Pancreas (tissue), 10 donors: Measurements from ENCODE around the gene PPARA. TPM values are rescaled to one million over a fixed set of nuclear protein-coding genes. Genes with fewer than 3 reads are reported as not detected.

Source experiments
- ATAC-seq, 4 donors: fragments of 200-7000 bp; cut with Tn5 transposase; one replicate each; pipeline versions ENCODE4 v1.8.0 to v1.9.1; 2020; ENCODE audit warnings: mild to moderate bottlenecking in 4 of 4, moderate library complexity in 4 of 4
- DNase-seq, 6 donors: peaks; one replicate each; pipeline ENCODE4 v3.0.0-alpha.2; 2020
- FAIRE-seq: peaks from 2 replicates; lab custom pipeline; 2012; peaks lifted over from hg19 to GRCh38; lab: Jason Lieb, UNC
- H3K27ac ChIP-seq, 4 donors: fragments of 200-600 bp; sonication (generic); 1 replicate in 3 of 4; 2 replicates in 1 of 4; pipeline versions ENCODE4 v1.5.0 to v1.8.0; 2020
- H3K27me3 ChIP-seq, 4 donors: fragments of 200-600 bp; one replicate each; pipeline ENCODE4 v1.8.0; 2021
- H3K36me3 ChIP-seq, 3 donors: fragments of 200-600 bp; sonication (generic) in 1 of 3; one replicate each; pipeline versions ENCODE4 v1.5.0 to v1.8.0; 2020 to 2021
- H3K4me1 ChIP-seq, 3 donors: fragments of 200-600 bp; one replicate each; pipeline ENCODE4 v1.8.0; 2021
- H3K4me3 ChIP-seq, 4 donors: fragments of 200-600 bp; sonication (generic) in 2 of 4; one replicate each; pipeline versions ENCODE4 v1.5.0 to v1.8.0; 2020 to 2021
- H3K9me3 ChIP-seq, 4 donors: fragments of 200-600 bp; one replicate each; pipeline ENCODE4 v1.8.0; 2021
- WGBS, 2 donors: extraction: QIAGEN DNeasy Blood & Tissue Kit; methylation state at CpG; one replicate each; pipeline ENCODE4 v1.1.7; 2013; 5-methylcytosine and 5-hydroxymethylcytosine counted together
- intact Hi-C, 3 donors: fragments of 100-400 bp; cut with DNase I; formaldehyde crosslinking; loops; one replicate each; pipeline versions ENCODE4 v1.11.1 to v1.14.2; 2022
- polyA plus RNA-seq, 2 donors: library from polyadenylated mRNA; stranded (reverse); fragments of 200-250 nt; gene quantifications; one replicate each; pipeline ENCODE4 v1.2.3, GENCODE V29; 2013
- total RNA-seq, 6 donors: library from RNA; stranded (reverse); fragmentation: NEBNext Ultra II Directional in 4 of 6; extraction: Animal tissue kit (Norgen Biotek cat#: 25700) in 4 of 6; gene quantifications; one replicate each; pipeline versions ENCODE4 v1.2.1 to v1.2.4, GENCODE V29; 2021 to 2023
- TF ChIP-seq, protein P1 (sequence below), 4 donors: fragments of 200-600 bp; sonication (generic) in 3 of 4; IDR thresholded peaks; one replicate each; pipeline versions ENCODE4 v1.5.0 to v1.8.0; 2021; ENCODE audit warnings: antibody characterized with exemption in 4 of 4
- donor health status: healthy with polysubstance abuse.
- donor health status: DM: no; HTN: no; CAD: no; lungs with moderate emphysema.
- donor health status: DM: no; HTN: no; CAD: no.
- donor health status: control.
- donor health status: control.
- donor health status: Bipolar disorder and iron deficiency.
- donor health status: DM: yes; HTN: yes; CAD: no.
- donor health status: DM: no; HTN: no; CAD: no.
- donor health status: DM: no; HTN: no; CAD: no.
- donor health status: DM: yes; HTN: yes; CAD: no.

PPARA gene
- total and polyA plus RNA-seq, 8 donors, result 4.1 to 24.5 (median 14.7) TPM

DNA sequence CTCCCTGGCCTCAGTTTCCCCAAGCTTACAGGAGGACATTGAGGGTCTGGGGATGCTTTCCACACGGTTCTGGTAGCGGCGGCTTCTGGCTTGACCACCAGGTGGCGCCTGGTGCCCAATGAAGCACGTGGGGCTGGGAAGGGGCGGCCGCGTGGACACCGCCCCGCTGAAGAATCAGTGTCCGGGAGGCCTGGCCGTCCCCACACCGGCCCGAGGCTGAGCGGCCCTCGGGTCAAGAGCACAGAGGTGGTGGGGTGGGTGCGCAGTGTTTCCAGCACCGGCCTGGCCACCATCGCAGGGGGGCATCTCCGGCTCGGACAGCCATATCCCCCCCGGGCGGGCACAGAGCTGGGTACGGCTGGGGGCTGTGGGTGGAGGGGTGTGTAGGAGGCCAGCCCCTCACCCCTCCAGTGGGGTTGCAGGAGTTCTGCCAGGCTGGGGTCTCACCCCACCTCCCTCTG is 27.8 kb upstream of the PPARA start:
- no peak for FAIRE-seq
- H3K4me1 ChIP-seq, result no peaks in the 10 kb centered on the region
- H3K27ac ChIP-seq, result no peak overlapping the region
- 9 to 22% methylated on average over 18 to 24 of the region's 24 CpGs for WGBS, 2 donors
- peak in 5 of 6 donors; percentile 54 to 93 (median 83) for DNase-seq
- H3K36me3 ChIP-seq, result no peaks in the 10 kb centered on the region
- ATAC-seq, result peak; percentile 47 to 80 (median 74)
- H3K4me3 ChIP-seq, result no peak overlapping the region
- H3K27me3 ChIP-seq, result no peaks in the 10 kb centered on the region
- intact Hi-C loops, result loop anchor here (1.0 to 5.0 kb wide), 3 partner anchors 190 to 192 kb away; no protein-coding TSS in a partner anchor
- TF ChIP-seq, protein P1, sequence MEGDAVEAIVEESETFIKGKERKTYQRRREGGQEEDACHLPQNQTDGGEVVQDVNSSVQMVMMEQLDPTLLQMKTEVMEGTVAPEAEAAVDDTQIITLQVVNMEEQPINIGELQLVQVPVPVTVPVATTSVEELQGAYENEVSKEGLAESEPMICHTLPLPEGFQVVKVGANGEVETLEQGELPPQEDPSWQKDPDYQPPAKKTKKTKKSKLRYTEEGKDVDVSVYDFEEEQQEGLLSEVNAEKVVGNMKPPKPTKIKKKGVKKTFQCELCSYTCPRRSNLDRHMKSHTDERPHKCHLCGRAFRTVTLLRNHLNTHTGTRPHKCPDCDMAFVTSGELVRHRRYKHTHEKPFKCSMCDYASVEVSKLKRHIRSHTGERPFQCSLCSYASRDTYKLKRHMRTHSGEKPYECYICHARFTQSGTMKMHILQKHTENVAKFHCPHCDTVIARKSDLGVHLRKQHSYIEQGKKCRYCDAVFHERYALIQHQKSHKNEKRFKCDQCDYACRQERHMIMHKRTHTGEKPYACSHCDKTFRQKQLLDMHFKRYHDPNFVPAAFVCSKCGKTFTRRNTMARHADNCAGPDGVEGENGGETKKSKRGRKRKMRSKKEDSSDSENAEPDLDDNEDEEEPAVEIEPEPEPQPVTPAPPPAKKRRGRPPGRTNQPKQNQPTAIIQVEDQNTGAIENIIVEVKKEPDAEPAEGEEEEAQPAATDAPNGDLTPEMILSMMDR (IDR thresholded peaks at IDR 0.05), result peak; percentile 86 to 95 (median 90)
- no peaks in the 10 kb centered on the region for H3K9me3 ChIP-seq

DNA sequence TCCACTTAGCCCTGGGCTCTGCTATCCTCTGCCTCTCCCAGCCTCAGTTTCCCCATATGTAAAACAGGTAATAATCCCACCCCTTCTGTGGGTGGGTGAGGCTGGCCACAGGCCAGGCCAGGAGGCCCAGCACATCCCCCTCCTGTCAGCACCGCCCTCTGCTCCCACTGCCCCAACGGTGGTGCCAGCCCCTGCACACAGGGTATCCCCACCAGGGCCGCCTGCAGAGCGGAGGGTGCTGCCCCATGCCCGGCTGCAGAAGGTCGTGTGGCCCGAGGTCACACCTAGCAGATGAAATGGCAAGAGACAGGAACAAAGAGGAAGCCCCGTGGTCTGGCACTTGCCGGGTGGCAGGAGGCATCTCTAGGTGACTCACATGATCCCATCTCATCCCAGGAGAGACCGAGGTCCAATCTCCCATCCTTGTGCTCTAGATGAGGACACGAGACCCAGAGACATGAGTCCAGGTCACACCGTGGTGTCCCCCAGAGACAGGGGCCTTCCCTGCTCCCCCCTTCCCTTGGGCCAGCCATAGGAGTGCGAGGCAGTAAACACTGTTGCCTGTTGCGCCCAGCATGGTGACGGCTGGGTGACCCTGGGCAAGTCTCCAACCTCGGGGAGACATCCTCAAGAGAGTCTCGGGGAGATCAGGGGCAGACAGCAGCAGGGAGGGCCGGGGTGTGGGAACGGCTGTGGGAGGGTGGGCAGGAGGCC is 27.2 kb upstream of the PPARA start:
- DNase-seq, result peak in 3 of 6 donors; percentile 35 to 82 (median 45)
- no peak for ATAC-seq
- WGBS, 2 donors, result 67 to 73% methylated on average over 19 of the region's 19 CpGs
- intact Hi-C loops, result loop anchor here (1.0 to 5.0 kb wide), 3 partner anchors 189 to 192 kb away; no protein-coding TSS in a partner anchor
- Histone ChIP-seq H3K9me3 (no peaks in the 10 kb centered on the region), H3K27ac (no peak overlapping the region), H3K4me1 (no peaks in the 10 kb centered on the region), H3K27me3 (no peaks in the 10 kb centered on the region), H3K36me3 (no peaks in the 10 kb centered on the region), H3K4me3 (no peak overlapping the region)
- TF ChIP-seq, protein P1 (IDR thresholded peaks at IDR 0.05), result no peak
- FAIRE-seq, result no peak

DNA sequence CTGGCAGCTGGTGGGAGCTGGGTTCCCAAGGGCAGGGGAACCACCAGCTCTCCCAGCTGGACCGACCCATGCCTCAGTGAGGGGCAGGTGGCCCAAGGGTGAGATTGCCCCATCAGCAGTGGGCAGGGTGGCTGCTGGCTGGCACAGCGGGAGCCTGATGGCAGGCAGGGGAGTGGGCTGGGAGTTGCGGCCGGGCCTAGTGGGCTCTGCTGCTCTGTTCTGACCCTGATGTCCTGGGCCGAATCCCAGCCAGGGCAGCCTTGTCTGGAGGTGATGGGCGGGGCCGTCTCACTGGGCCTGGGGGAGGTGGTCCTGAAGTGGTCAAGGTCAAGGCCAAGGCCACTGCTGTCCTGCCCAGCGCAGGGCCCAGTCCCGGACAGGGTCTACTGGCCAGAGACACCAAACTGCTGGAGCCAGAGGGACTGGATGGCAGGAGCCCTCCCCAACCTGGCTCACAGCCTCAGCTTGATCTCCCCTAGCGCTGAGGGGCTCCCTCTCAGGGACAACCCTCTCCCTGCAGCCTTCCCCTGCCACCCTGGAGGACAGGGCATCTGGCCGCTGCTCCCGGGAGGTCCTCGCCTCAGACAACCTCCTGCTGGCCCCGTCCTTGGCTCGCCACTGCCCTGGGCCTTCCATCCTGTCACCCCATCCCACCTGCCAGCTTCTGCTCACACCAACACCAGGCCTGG is 26.5 kb upstream of the PPARA start:
- ATAC-seq, result no peak
- H3K4me3 ChIP-seq, result no peak overlapping the region
- intact Hi-C loops, result loop anchor here in 2 of 3 donors (2.0 to 5.0 kb wide), 2 partner anchors 188 to 191 kb away; no protein-coding TSS in a partner anchor
- 87 to 90% methylated on average over 15 of the region's 15 CpGs for WGBS, 2 donors
- no peaks in the 10 kb centered on the region for H3K9me3 ChIP-seq
- H3K4me1 ChIP-seq, result no peaks in the 10 kb centered on the region
- FAIRE-seq, result no peak
- no peak overlapping the region for H3K27ac ChIP-seq
- H3K27me3 ChIP-seq, result no peaks in the 10 kb centered on the region
- TF ChIP-seq, protein P1 (IDR thresholded peaks at IDR 0.05), result no peak
- peak in 2 of 6 donors; percentile 43 to 76 for DNase-seq
- no peaks in the 10 kb centered on the region for H3K36me3 ChIP-seq

DNA sequence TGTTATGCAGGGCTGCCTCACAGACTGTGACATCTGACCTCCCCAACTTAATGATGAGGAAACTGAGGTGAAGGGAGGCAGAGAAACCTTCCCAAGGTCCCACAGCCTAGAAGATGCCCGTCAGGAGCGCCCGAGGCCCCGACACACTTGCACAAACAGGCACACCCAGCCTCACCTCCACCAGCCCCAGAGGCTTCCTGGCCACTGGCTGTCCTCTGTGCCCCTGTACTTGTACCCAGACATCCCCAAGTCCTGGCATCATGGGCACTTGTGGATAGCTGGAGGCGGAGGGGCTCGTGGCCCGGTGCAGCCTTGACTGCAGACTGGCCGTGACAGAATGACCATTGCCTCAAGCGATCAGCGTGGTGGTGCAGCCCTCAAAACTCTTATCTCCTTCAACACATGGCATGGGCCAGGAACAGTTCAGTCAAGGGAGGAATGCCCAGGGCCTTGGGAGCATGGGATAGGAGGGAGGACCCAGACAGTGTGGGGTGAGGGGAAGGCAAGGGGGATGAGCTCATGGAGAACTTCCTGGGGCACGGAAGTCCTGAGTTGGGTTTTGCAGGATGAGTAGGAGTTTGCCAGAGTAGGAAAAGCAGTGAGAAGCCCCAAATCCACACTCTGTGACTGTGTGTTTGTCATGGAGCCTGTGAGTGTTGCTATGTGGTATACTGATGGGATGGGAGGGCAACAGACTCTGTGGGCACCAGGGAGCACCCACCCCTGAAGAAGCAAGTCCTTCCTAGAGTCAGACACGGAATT is 25.8 kb upstream of the PPARA start:
- WGBS, 2 donors, result 94 to 96% methylated on average over 12 of the region's 12 CpGs
- intact Hi-C loops, result loop anchor here in 1 of 3 donors (5.0 kb wide), 1 partner anchor 188 kb away; no protein-coding TSS in a partner anchor
- Histone ChIP-seq H3K9me3 (no peaks in the 10 kb centered on the region), H3K4me1 (no peaks in the 10 kb centered on the region), H3K36me3 (no peaks in the 10 kb centered on the region), H3K27ac (no peak overlapping the region), H3K4me3 (no peak overlapping the region), H3K27me3 (no peaks in the 10 kb centered on the region)
- no peak for FAIRE-seq
- DNase-seq, result peak in 1 of 6 donors; percentile 50
- TF ChIP-seq, protein P1 (IDR thresholded peaks at IDR 0.05), result no peak
- no peak for ATAC-seq
